Gastrocnemius medialis (tissue), 4 donors: ENCODE measurements around the gene SRSF2. TPM values are rescaled to one million over a fixed set of nuclear protein-coding genes. Genes with fewer than 3 reads are reported as not detected.
A peak's percentile ranks its signal among the peaks of the same experiment; 100 is the strongest.

Experiments used
- ATAC-seq, 2 donors: fragments of 150-250 bp; one replicate each; pipeline ENCODE4 v1.9.1; 2016
- DNase-seq, 2 donors: peaks; one replicate each; pipeline ENCODE4 v3.0.0-alpha.2; 2019
- H3K27ac ChIP-seq, 4 donors: fragments of 200-600 bp; sonication (generic); 1 replicate in 1 of 4; 2 replicates in 3 of 4; pipeline ENCODE4 v1.5.1; 2016 to 2018; ENCODE audit warnings: mild to moderate bottlenecking in 2 of 4, moderate library complexity in 1 of 4
- H3K27me3 ChIP-seq, 3 donors: fragments of 200-600 bp; sonication (generic) in 2 of 3; 1 replicate in 1 of 3; 2 replicates in 2 of 3; pipeline versions ENCODE4 v1.5.1 to v1.6.0; 2016 to 2019; ENCODE audit warnings: mild to moderate bottlenecking in 1 of 3, moderate library complexity in 1 of 3
- H3K36me3 ChIP-seq, 2 donors: fragments of 200-600 bp; sonication (generic) in 1 of 2; one replicate each; pipeline ENCODE4 v1.5.1; 2017 to 2018
- H3K4me1 ChIP-seq, 2 donors: fragments of 200-600 bp; sonication (generic) in 1 of 2; one replicate each; pipeline ENCODE4 v1.5.1; 2016 to 2017; ENCODE audit warnings: mild to moderate bottlenecking in 2 of 2
- H3K4me3 ChIP-seq, 4 donors: fragments of 200-600 bp; sonication (generic) in 3 of 4; 1 replicate in 1 of 4; 2 replicates in 3 of 4; pipeline ENCODE4 v1.5.1; 2016 to 2019; ENCODE audit warnings: mild to moderate bottlenecking in 2 of 4
- H3K9me3 ChIP-seq, 3 donors: fragments of 200-600 bp; sonication (generic) in 2 of 3; 1 replicate in 1 of 3; 2 replicates in 2 of 3; pipeline ENCODE4 v1.5.1; 2016 to 2019
- POLR2A ChIP-seq, 2 donors: fragments of 450-650 bp; IDR thresholded peaks; one replicate each; pipeline ENCODE4 v1.6.1; 2017; ENCODE audit warnings: antibody characterized with exemption in 2 of 2, mild to moderate bottlenecking in 2 of 2, moderate library complexity in 2 of 2
- in situ Hi-C, 4 donors: fragments of 200-750 bp; cut with MboI; loops; one replicate each; pipeline versions ENCODE4 v1.15.0 to v1.8.0; 2017; ENCODE audit warnings: low sequenced_read_pairs in 4 of 4
- intact Hi-C: fragments of 100-400 bp; cut with DNase I; formaldehyde crosslinking; loops from one replicate; pipeline ENCODE4 v1.15.1; 2023; ENCODE audit warnings: low total_unique reads
- total RNA-seq, 4 donors: library from RNA; depleted of rRNA; stranded (reverse); fragments of >200 nt; gene quantifications; one replicate each; pipeline versions ENCODE4 v1.1.0 to v1.2.3, GENCODE V29; 2016
- TF ChIP-seq, protein P1 (sequence below), 5 experiments: fragments of 450-650 bp in 3 of 5; fragments of 200-600 bp in 2 of 5; sonication (generic) in 2 of 5; IDR thresholded peaks in 4 of 5; conservative IDR thresholded peaks in 1 of 5; 1 replicate in 4 of 5; 2 replicates in 1 of 5; pipeline ENCODE4 v1.5.1; 2016 to 2019; ENCODE audit warnings: antibody characterized with exemption in 5 of 5, mild to moderate bottlenecking in 3 of 5, moderate library complexity in 3 of 5

The SRSF2 gene
- total RNA-seq, 4 donors from 2014 or later, result 75.0 to 148 (median 90.4) TPM

DNA sequence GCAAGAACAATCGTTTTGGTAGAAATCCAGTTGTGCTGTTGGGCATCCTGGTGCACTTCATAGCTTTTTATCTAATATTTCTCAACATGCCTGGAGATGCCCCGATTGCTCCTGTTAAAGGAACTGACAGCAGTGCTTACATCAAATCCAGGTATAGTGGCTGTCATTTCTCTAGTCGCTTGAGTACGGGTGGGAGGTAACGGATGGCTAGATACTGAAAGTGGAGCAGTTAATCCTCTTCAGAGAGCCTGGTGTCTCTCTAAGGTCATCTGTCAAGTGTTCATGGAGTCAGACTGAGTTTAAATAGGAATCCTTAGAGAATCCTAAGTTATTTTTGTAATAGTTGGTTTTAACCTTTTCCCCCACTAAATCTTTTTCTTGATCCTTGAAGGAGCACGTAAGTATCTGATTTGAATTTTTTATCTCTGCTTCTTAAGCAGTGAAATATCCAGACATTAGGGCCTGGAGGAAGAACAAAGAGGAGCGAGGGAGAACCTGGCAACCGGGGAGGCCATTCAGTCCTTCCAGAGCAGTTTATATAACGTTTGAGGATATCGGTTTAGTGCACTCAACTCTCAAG is 38.0 kb upstream of the SRSF2 start:
- TF ChIP-seq POLR2A (IDR thresholded peaks at IDR 0.05), result no peak
- TF ChIP-seq, protein P1, sequence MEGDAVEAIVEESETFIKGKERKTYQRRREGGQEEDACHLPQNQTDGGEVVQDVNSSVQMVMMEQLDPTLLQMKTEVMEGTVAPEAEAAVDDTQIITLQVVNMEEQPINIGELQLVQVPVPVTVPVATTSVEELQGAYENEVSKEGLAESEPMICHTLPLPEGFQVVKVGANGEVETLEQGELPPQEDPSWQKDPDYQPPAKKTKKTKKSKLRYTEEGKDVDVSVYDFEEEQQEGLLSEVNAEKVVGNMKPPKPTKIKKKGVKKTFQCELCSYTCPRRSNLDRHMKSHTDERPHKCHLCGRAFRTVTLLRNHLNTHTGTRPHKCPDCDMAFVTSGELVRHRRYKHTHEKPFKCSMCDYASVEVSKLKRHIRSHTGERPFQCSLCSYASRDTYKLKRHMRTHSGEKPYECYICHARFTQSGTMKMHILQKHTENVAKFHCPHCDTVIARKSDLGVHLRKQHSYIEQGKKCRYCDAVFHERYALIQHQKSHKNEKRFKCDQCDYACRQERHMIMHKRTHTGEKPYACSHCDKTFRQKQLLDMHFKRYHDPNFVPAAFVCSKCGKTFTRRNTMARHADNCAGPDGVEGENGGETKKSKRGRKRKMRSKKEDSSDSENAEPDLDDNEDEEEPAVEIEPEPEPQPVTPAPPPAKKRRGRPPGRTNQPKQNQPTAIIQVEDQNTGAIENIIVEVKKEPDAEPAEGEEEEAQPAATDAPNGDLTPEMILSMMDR (IDR thresholded peaks at IDR 0.05 in 4 of 5, conservative IDR thresholded peaks at IDR 0.05 in 1 of 5), result no peak
- H3K9me3 ChIP-seq, result no peaks in the 10 kb centered on the region

DNA sequence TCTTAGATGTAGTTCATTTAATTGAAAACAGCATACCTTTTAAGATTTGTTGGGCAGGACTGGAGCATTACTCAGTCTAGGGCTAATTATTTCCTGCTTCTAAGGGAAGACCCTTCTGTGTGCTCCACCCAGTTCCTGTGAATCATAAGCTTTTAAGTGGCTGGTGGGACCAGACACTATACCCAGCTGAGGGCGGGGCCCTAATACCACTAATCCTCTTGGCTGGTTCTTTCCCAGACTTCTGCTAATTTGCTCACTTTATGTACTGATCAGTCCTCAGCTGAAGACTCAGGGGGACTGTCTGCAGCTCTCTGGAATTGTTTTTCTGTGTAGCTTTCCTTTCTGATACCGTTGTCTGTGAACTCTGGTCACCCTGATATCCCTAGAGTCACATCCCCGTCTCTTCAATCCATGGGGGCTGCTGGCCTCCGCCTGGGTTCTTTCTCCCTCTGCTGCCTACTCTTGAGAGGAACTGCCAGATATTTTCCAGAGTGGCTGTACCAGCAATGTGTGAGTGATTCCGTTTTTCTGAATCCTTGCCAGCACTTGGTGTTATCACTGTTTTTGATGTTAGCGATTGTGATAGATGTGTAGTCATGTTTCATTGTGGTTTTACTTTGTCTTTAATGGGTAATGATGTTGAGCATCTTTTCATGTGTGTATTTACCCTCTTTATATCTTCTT is 35.9 kb upstream of the SRSF2 start:
- no peaks in the 10 kb centered on the region for H3K9me3 ChIP-seq
- H3K27ac ChIP-seq, result peak overlapping the region in 1 of 4 donors; percentile 39
- H3K4me3 ChIP-seq, result no peak overlapping the region
- peaks cover 0 to 65% of the 10 kb centered on the region in 2 donors for H3K36me3 ChIP-seq
- H3K4me1 ChIP-seq, result no peaks in the 10 kb centered on the region
- DNase-seq (no peak), ATAC-seq (peak in 1 of 2 donors; percentile 14)
- TF ChIP-seq, protein P1 (IDR thresholded peaks at IDR 0.05 in 4 of 5, conservative IDR thresholded peaks at IDR 0.05 in 1 of 5), result no peak
- TF ChIP-seq POLR2A (IDR thresholded peaks at IDR 0.05), result no peak
- in situ Hi-C loops (no loop called here), intact Hi-C loops (no loop called here)
- no peaks in the 10 kb centered on the region for H3K27me3 ChIP-seq

More for the DNA sequence above, 38.0 kb upstream of the SRSF2 start:
- no peaks in the 10 kb centered on the region for H3K4me1 ChIP-seq
- H3K27me3 ChIP-seq, result no peaks in the 10 kb centered on the region
- intact Hi-C loops, result no loop called here
- in situ Hi-C loops, result no loop called here
- H3K27ac ChIP-seq, result no peak overlapping the region
- DNase-seq (no peak), ATAC-seq (no peak)
- peaks cover 2 to 58% of the 10 kb centered on the region in 2 donors for H3K36me3 ChIP-seq
- H3K4me3 ChIP-seq, result no peak overlapping the region

DNA sequence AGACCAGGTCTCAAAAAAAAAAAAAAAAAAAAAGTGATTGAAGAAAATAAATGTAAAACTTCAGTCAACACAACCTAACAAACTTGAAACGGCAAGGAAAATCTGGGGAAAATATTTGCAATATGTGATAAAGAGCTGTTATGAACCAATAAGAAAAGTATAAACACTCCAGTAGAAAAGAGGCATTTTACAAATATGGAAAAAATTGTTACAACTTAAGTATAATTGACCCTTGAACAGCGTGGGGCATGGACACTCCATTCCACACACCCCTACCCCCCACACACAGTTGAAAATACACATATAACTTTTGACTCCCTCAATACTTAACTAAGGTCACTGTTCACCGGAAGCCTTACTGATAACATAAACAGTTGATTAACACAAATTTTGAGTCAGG is 21.4 kb upstream of the SRSF2 start:
- in situ Hi-C loops, result no loop called here

DNA sequence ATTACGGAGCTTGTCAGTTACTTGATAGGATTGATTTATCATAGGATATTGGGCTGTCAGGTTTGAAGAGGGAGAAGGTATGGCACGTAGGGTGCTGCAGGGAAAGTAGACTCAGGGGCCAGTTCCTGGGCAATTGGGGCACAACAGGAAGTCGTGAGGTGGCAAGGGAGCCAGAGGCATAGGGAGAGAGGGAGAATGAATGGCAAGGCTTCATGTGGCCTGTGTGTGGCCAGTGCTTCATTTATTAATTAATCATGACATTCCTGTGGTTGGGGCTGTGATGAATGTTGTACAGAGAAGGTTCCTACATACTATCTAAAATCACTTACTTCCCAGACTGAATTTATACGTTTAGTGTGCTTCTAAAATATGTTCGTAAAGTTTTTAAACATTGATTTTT is 20.1 kb upstream of the SRSF2 start:
- Histone ChIP-seq H3K27ac (no peak overlapping the region), H3K9me3 (no peaks in the 10 kb centered on the region), H3K36me3 (peaks cover 0 to 71% of the 10 kb centered on the region in 2 donors), H3K4me1 (no peaks in the 10 kb centered on the region), H3K27me3 (no peaks in the 10 kb centered on the region), H3K4me3 (no peak overlapping the region)
- TF ChIP-seq POLR2A (IDR thresholded peaks at IDR 0.05), result no peak
- TF ChIP-seq, protein P1 (IDR thresholded peaks at IDR 0.05 in 4 of 5, conservative IDR thresholded peaks at IDR 0.05 in 1 of 5), result no peak
- ATAC-seq (no peak), DNase-seq (no peak)
- intact Hi-C loops (no loop called here), in situ Hi-C loops (no loop called here)

More for the DNA sequence above, 21.4 kb upstream of the SRSF2 start:
- Histone ChIP-seq H3K4me3 (no peak overlapping the region), H3K27me3 (no peaks in the 10 kb centered on the region), H3K9me3 (no peaks in the 10 kb centered on the region), H3K36me3 (peaks cover 0 to 64% of the 10 kb centered on the region in 2 donors), H3K4me1 (no peaks in the 10 kb centered on the region), H3K27ac (no peak overlapping the region)
- TF ChIP-seq, protein P1 (IDR thresholded peaks at IDR 0.05 in 4 of 5, conservative IDR thresholded peaks at IDR 0.05 in 1 of 5), result no peak
- no peak for TF ChIP-seq POLR2A (IDR thresholded peaks at IDR 0.05)
- intact Hi-C loops, result no loop called here
- ATAC-seq (no peak), DNase-seq (no peak)
